OCI-LY1 (cell line): ENCODE data around the gene RAB3A.
A peak's percentile ranks its signal among the peaks of the same experiment; 100 is the strongest.

Source experiments
- H2AFZ ChIP-seq: fragments of 200-600 bp; sonication (generic), shearing (Covaris generic); 2 replicates; pipeline ENCODE4 v1.6.0; 2014; ENCODE audit warnings: antibody characterized with exemption, mild to moderate bottlenecking, low read length
- H3F3A ChIP-seq: fragments of 200-600 bp; sonication (generic), shearing (Covaris generic); 2 replicates; pipeline ENCODE4 v1.6.0; 2014; ENCODE audit warnings: mild to moderate bottlenecking, antibody characterized with exemption, low read length, moderate library complexity; ENCODE audit not compliant: insufficient read depth
- H3K27ac ChIP-seq: fragments of 200-600 bp; sonication (generic); 2 replicates; pipeline ENCODE4 v1.5.1; 2014; ENCODE audit warnings: low read length, mixed run types, mild to moderate bottlenecking, low read depth; ENCODE audit not compliant: poor library complexity, severe bottlenecking
- H3K27me3 ChIP-seq: fragments of 200-600 bp; sonication (generic); 2 replicates; pipeline ENCODE4 v1.6.0; 2014; ENCODE audit warnings: antibody characterized with exemption, mild to moderate bottlenecking, low read length, moderate library complexity; ENCODE audit not compliant: insufficient read depth
- H3K36me3 ChIP-seq: fragments of 200-600 bp; sonication (generic); 2 replicates; pipeline ENCODE4 v1.6.1; 2014; ENCODE audit warnings: mild to moderate bottlenecking, antibody characterized with exemption, low read length, moderate library complexity, mixed read lengths; ENCODE audit not compliant: insufficient read depth
- H3K4me1 ChIP-seq: fragments of 200-600 bp; sonication (generic); 2 replicates; pipeline ENCODE4 v1.5.1; 2014; ENCODE audit warnings: mild to moderate bottlenecking, low read length, moderate library complexity; ENCODE audit not compliant: insufficient read depth, severe bottlenecking
- H3K4me2 ChIP-seq: fragments of 200-600 bp; sonication (generic), shearing (Covaris generic); 2 replicates; pipeline ENCODE4 v1.6.1; 2014; ENCODE audit warnings: low read length
- H3K4me3 ChIP-seq: fragments of 200-600 bp; sonication (generic); 2 replicates; pipeline ENCODE4 v1.5.1; 2014; ENCODE audit warnings: low read length, low read depth, mild to moderate bottlenecking, mixed read lengths; ENCODE audit not compliant: poor library complexity, severe bottlenecking
- H3K79me2 ChIP-seq: fragments of 200-600 bp; shearing (Covaris generic); 2 replicates; pipeline ENCODE4 v1.6.1; 2016; ENCODE audit warnings: mixed run types, low read length, mixed read lengths; ENCODE audit not compliant: insufficient read depth
- H3K9ac ChIP-seq: fragments of 200-600 bp; sonication (generic), shearing (Covaris generic); 2 replicates; pipeline ENCODE4 v1.6.1; 2014; ENCODE audit warnings: mild to moderate bottlenecking, low read length, mixed read lengths
- H3K9me2 ChIP-seq: fragments of 200-600 bp; sonication (generic), shearing (Covaris generic); 2 replicates; pipeline ENCODE4 v1.6.1; 2014; ENCODE audit warnings: low read depth, mild to moderate bottlenecking, low read length, mixed read lengths
- H3K9me3 ChIP-seq: fragments of 200-600 bp; shearing (Covaris generic); 2 replicates; pipeline ENCODE4 v1.6.1; 2014; ENCODE audit warnings: low read length, mixed read lengths
- H4K20me1 ChIP-seq: fragments of 200-600 bp; sonication (generic), shearing (Covaris generic); 2 replicates; pipeline ENCODE4 v1.6.0; 2016; ENCODE audit warnings: mild to moderate bottlenecking, low read length; ENCODE audit not compliant: insufficient read depth
- EZH2 ChIP-seq: fragments of 200-600 bp; sonication (generic), shearing (Covaris generic); IDR thresholded peaks from 2 replicates; pipeline ENCODE4 v1.8.0; 2017; ENCODE audit warnings: borderline replicate concordance, mixed run types, mild to moderate bottlenecking, antibody characterized with exemption, low read length, moderate library complexity, mixed read lengths
- TF ChIP-seq, protein P1 (sequence below): fragments of 200-600 bp; sonication (generic), shearing (Covaris generic); IDR thresholded peaks from 2 replicates; pipeline ENCODE4 v1.5.1; 2017; ENCODE audit warnings: mild to moderate bottlenecking, antibody characterized with exemption, low read length, moderate library complexity, mixed read lengths

The RAB3A gene

DNA sequence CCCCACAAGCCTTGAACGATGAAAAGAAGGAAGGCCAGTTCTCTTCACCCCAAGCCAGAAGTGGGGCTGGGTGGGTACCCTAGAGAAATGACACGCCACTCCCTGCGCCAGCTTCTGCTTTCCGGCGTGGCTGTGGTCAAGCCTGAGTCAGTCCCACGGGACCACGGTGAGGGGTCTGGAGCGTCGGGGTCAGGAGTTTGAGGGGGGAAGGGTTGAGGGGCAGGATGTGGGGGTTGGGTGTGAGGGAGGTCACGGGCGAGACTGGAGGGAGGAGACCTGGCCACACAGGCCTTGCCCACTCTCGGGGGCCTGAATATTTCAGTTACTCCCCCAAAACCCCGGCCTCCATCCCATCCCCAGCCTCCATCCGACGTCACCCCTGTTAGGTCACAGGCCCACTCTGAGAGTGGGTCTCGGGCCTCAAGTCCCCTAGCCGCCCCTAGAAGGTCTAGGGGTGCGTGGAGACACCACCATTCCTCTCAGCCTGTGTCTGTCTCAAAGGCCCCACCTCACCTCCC lies 30.7 kb downstream of the RAB3A start:
- Histone ChIP-seq H2AFZ (no peak overlapping the region), H3K4me1 (peaks cover 71% of the 10 kb centered on the region), H3K36me3 (peaks cover 34% of the 10 kb centered on the region), H3K4me3 (peak overlapping the region; percentile 70), H4K20me1 (no peaks in the 10 kb centered on the region), H3K27ac (peak overlapping the region; percentile 97), H3K9me3 (no peaks in the 10 kb centered on the region), H3K9me2 (no peaks in the 10 kb centered on the region), H3K4me2 (peak overlapping the region; percentile 70), H3K79me2 (0 out of 2 replicates have a peak, but pooled peaks cover 5% of the 10 kb centered on the region), H3K9ac (peak overlapping the region; percentile 40; the same call in 1 of the 2 replicates), H3F3A (0 out of 2 replicates have a peak, but pooled peaks cover 5% of the 10 kb centered on the region), H3K27me3 (no peaks in the 10 kb centered on the region)
- TF ChIP-seq, protein P1, sequence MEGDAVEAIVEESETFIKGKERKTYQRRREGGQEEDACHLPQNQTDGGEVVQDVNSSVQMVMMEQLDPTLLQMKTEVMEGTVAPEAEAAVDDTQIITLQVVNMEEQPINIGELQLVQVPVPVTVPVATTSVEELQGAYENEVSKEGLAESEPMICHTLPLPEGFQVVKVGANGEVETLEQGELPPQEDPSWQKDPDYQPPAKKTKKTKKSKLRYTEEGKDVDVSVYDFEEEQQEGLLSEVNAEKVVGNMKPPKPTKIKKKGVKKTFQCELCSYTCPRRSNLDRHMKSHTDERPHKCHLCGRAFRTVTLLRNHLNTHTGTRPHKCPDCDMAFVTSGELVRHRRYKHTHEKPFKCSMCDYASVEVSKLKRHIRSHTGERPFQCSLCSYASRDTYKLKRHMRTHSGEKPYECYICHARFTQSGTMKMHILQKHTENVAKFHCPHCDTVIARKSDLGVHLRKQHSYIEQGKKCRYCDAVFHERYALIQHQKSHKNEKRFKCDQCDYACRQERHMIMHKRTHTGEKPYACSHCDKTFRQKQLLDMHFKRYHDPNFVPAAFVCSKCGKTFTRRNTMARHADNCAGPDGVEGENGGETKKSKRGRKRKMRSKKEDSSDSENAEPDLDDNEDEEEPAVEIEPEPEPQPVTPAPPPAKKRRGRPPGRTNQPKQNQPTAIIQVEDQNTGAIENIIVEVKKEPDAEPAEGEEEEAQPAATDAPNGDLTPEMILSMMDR: no peak
- no peak for TF ChIP-seq EZH2

DNA sequence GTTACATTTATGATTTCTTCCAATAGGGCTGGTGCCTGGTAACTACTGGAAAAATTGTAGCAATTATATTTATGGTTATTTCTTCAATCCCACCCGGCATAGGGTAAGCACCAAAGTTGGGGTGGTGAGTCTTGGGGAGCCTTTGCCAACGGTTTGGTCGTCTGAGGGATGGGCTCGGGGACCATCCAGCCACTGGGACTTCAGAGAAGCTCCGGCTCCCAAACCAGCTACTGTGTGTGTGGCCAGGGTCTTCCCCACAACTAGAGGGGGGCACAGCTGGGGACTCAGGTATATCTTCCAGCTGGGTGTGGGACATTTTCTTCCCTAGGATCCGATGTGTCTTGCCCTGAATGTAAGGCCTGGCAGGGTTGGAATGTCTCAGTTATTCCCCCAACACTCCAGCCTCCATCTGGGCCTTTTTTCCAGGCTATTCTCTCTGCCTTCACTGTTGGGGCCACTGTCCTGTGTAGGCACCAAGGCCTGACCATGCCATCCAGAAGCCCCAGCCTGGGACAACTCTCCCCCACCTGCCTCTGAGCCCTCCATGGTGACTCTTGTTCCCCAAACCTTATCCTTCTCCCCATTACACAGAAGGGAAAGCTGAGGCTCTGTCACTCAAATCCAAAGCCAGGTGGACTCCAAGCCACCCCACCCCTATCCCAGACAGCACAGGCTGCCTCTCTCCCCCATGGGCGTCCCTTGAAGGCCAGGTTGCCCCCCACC lies 31.4 kb downstream of the RAB3A start:
- no peaks in the 10 kb centered on the region for H3K9me2 ChIP-seq
- H3K9me3 ChIP-seq: no peaks in the 10 kb centered on the region
- H3K36me3 ChIP-seq: peaks cover 32% of the 10 kb centered on the region
- H3F3A ChIP-seq: 0 out of 2 replicates have a peak, but pooled peaks cover 5% of the 10 kb centered on the region
- no peaks in the 10 kb centered on the region for H4K20me1 ChIP-seq
- TF ChIP-seq EZH2: no peak
- TF ChIP-seq, protein P1: no peak
- peak overlapping the region; percentile 97 for H3K27ac ChIP-seq
- H3K4me3 ChIP-seq: no peak overlapping the region
- no peak overlapping the region; the same call in 1 of the 2 replicates for H3K9ac ChIP-seq
- H2AFZ ChIP-seq: no peak overlapping the region
- H3K4me1 ChIP-seq: peaks cover 71% of the 10 kb centered on the region
- no peaks in the 10 kb centered on the region for H3K27me3 ChIP-seq
- 0 out of 2 replicates have a peak, but pooled peaks cover 5% of the 10 kb centered on the region for H3K79me2 ChIP-seq
- H3K4me2 ChIP-seq: no peak overlapping the region

DNA sequence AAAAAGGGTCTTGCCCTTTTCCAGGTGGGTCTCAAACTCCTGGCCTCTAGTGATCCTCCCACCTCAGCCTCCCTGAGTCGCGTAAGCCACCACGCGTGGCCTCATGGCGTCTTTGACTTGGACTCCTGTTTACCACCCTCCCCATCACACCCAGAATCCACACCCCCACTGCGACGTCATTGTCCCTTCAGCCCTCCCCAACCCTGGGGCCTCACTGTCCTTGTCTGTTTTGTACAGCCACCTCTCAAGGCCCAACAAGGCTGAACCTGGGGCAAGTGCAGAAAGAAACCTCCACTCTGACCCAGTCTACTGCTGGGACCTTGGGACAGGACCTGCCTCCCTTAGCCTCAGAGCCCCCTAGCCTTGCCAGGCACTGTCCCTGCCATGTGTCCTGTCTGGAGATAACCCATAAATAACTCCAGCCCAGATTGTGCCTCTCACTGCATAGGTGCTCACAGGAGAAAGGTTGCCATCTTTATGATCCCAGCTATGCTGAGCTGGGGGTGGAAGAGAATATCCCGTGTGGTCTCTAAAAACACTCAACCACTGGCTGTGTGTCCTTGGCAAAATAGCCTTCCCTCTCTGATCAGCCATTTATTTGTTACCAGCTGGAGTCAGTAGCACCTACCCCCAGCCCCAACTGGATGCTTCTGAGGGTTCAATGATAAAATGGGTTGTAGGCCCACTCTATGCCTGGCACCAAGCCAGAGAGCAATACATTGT lies 32.1 kb downstream of the RAB3A start:
- Histone ChIP-seq H3F3A (0 out of 2 replicates have a peak, but pooled peaks cover 5% of the 10 kb centered on the region), H3K4me2 (no peak overlapping the region), H3K4me1 (peaks cover 71% of the 10 kb centered on the region), H3K9ac (no peak overlapping the region), H3K4me3 (no peak overlapping the region), H2AFZ (no peak overlapping the region), H3K27ac (peak overlapping the region; percentile 97), H4K20me1 (no peaks in the 10 kb centered on the region), H3K9me3 (no peaks in the 10 kb centered on the region), H3K79me2 (0 out of 2 replicates have a peak, but pooled peaks cover 5% of the 10 kb centered on the region), H3K36me3 (peaks cover 32% of the 10 kb centered on the region), H3K9me2 (no peaks in the 10 kb centered on the region), H3K27me3 (no peaks in the 10 kb centered on the region)
- no peak for TF ChIP-seq EZH2
- TF ChIP-seq, protein P1: no peak
